ENCODE measurements around the gene SLC11A1.
A peak's percentile ranks its signal among the peaks of the same experiment; 100 is the strongest.

SLC11A1 gene

GRCh38 chr2:218370410-218371063, 11.5 kb upstream of the SLC11A1 start:
- peak; percentile 75 for DNase-seq (ENCODE audit: low read depth)
- TF ChIP-seq CTCF (IDR thresholded peaks at IDR 0.05; ENCODE audit: control insufficient read depth, insufficient read depth, low read depth, low read length, missing control alignments): no peak
- H3K4me3 ChIP-seq (ENCODE audit: control insufficient read depth, low read depth, low read length): no peak overlapping the region

GRCh38 chr2:218371983-218372350, 10.1 kb upstream of the SLC11A1 start:
- DNase-seq (ENCODE audit: low read depth): no peak
- no peak for TF ChIP-seq CTCF (IDR thresholded peaks at IDR 0.05; ENCODE audit: control insufficient read depth, insufficient read depth, low read depth, low read length, missing control alignments)
- H3K4me3 ChIP-seq (ENCODE audit: control insufficient read depth, low read depth, low read length): no peak overlapping the region

- no peak for TF ChIP-seq CTCF (IDR thresholded peaks at IDR 0.05; ENCODE audit: control insufficient read depth, insufficient read depth, low read depth, low read length, missing control alignments)
- DNase-seq (ENCODE audit: low read depth): no peak
- no peak overlapping the region for H3K4me3 ChIP-seq (ENCODE audit: control insufficient read depth, low read depth, low read length)
Observed at GRCh38 chr2:218374795-218375194, 7.3 kb upstream of the SLC11A1 start.

- DNase-seq (ENCODE audit: low read depth): peak; percentile 88
- TF ChIP-seq CTCF (IDR thresholded peaks at IDR 0.05; ENCODE audit: control insufficient read depth, insufficient read depth, low read depth, low read length, missing control alignments): no peak
- H3K4me3 ChIP-seq (ENCODE audit: control insufficient read depth, low read depth, low read length): no peak overlapping the region
Observed at GRCh38 chr2:218375212-218375611, 6.9 kb upstream of the SLC11A1 start.

DNA sequence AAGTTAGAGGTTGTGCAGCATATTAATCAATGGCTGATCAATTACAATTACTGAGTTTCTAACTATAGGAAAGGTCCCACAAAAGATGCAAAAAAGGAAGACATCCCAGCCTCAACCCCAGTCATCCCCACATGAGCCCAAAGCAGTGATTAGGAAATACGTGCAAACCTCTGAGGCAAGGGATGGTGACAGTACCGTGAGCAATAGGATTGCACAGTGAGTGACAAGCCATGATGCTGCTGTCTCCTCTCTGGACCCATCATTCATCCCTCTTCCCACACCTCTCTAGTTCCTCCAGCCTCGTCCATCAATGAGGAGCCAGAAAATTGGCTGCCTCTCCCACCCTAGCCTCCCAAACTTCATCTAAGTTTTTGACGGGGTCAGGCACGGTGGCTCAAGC, 4.0 kb upstream of the SLC11A1 start:
- H3K4me3 ChIP-seq (ENCODE audit: control insufficient read depth, low read depth, low read length): no peak overlapping the region
- DNase-seq (ENCODE audit: low read depth): no peak
- no peak for TF ChIP-seq CTCF (IDR thresholded peaks at IDR 0.05; ENCODE audit: control insufficient read depth, insufficient read depth, low read depth, low read length, missing control alignments)

DNA sequence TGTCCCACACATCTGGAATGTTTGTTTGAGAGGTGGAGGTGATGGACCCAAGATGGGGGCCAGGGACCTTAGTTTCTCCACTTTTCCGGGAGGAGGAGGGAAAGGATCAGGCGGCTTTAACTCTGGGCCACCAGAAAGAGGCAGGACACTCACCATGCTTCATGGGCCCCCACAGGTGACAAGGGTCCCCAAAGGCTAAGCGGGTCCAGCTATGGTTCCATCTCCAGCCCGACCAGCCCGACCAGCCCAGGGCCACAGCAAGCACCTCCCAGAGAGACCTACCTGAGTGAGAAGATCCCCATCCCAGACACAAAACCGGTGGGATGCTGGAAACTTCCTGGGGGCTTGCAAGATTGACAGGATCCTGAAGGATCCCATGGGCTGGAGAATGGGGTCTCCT, 712 bp downstream of the SLC11A1 start:
- H3K4me3 ChIP-seq (ENCODE audit: control insufficient read depth, low read depth, low read length): no peak overlapping the region
- no peak for DNase-seq (ENCODE audit: low read depth)
- TF ChIP-seq CTCF (IDR thresholded peaks at IDR 0.05; ENCODE audit: control insufficient read depth, insufficient read depth, low read depth, low read length, missing control alignments): no peak
